Measurements from ENCODE around the gene DNTT. TPM values are rescaled to one million over a fixed set of nuclear protein-coding genes. Genes with fewer than 3 reads are reported as not detected.
"Not testable (repeated sequence)": the region's sequence is repeated elsewhere in the genome, so short reads cannot be mapped to it uniquely, and the experiment has no call there.

Gene DNTT
- total RNA-seq, 1 donor from 2014 or later = not detected

GRCh38 chr10:96305019-96305418, 785 bp downstream of the DNTT start:
- no peak for DNase-seq (ENCODE audit: low spot score)
- H3K36me3 Mint-ChIP-seq (ENCODE audit: low read depth, unreplicated experiment) = no peaks in the 10 kb centered on the region
- peaks cover 3% of the 10 kb centered on the region for H3K9me3 Mint-ChIP-seq (ENCODE audit: unreplicated experiment)
- peaks cover 2% of the 10 kb centered on the region for H3K27me3 Mint-ChIP-seq (ENCODE audit: unreplicated experiment)
- TF ChIP-seq CTCF (IDR thresholded peaks at IDR 0.05; ENCODE audit: unreplicated experiment) = no peak
- peaks cover 26% of the 10 kb centered on the region for H3K4me1 Mint-ChIP-seq (ENCODE audit: unreplicated experiment)
- no peak overlapping the region for H3K4me3 Mint-ChIP-seq (ENCODE audit: unreplicated experiment)
- no peak overlapping the region for H3K27ac Mint-ChIP-seq (ENCODE audit: unreplicated experiment)

- Mint-ChIP-seq H3K4me1 (ENCODE audit: unreplicated experiment) (peaks cover 29% of the 10 kb centered on the region), H3K9me3 (ENCODE audit: unreplicated experiment) (peaks cover 3% of the 10 kb centered on the region), H3K27ac (ENCODE audit: unreplicated experiment) (no peak overlapping the region), H3K36me3 (ENCODE audit: low read depth, unreplicated experiment) (no peaks in the 10 kb centered on the region), H3K4me3 (ENCODE audit: unreplicated experiment) (no peak overlapping the region), H3K27me3 (ENCODE audit: unreplicated experiment) (peaks cover 2% of the 10 kb centered on the region)
- no peak for DNase-seq (ENCODE audit: low spot score)
- no peak for TF ChIP-seq CTCF (IDR thresholded peaks at IDR 0.05; ENCODE audit: unreplicated experiment)
These were observed 2.3 kb downstream of the DNTT start for GRCh38 chr10:96306516-96306915.

GRCh38 chr10:96308854-96309253, 4.6 kb downstream of the DNTT start:
- not testable (repeated sequence) for H3K27ac Mint-ChIP-seq (ENCODE audit: unreplicated experiment); H3K27me3 Mint-ChIP-seq (ENCODE audit: unreplicated experiment); H3K36me3 Mint-ChIP-seq (ENCODE audit: low read depth, unreplicated experiment); H3K4me3 Mint-ChIP-seq (ENCODE audit: unreplicated experiment); H3K9me3 Mint-ChIP-seq (ENCODE audit: unreplicated experiment); DNase-seq (ENCODE audit: low spot score)
- peaks cover 28% of the 10 kb centered on the region for H3K4me1 Mint-ChIP-seq (ENCODE audit: unreplicated experiment)

- H3K9me3 Mint-ChIP-seq (ENCODE audit: unreplicated experiment) = peaks cover 3% of the 10 kb centered on the region
- no peaks in the 10 kb centered on the region for H3K36me3 Mint-ChIP-seq (ENCODE audit: low read depth, unreplicated experiment)
- H3K4me3 Mint-ChIP-seq (ENCODE audit: unreplicated experiment) = no peak overlapping the region
- peaks cover 2% of the 10 kb centered on the region for H3K27me3 Mint-ChIP-seq (ENCODE audit: unreplicated experiment)
- H3K27ac Mint-ChIP-seq (ENCODE audit: unreplicated experiment) = no peak overlapping the region
- TF ChIP-seq CTCF (IDR thresholded peaks at IDR 0.05; ENCODE audit: unreplicated experiment) = no peak
- peaks cover 28% of the 10 kb centered on the region for H3K4me1 Mint-ChIP-seq (ENCODE audit: unreplicated experiment)
- no peak for DNase-seq (ENCODE audit: low spot score)
These were observed 5.5 kb downstream of the DNTT start for GRCh38 chr10:96309628-96310320.

- H3K9me3 Mint-ChIP-seq (ENCODE audit: unreplicated experiment) = peaks cover 3% of the 10 kb centered on the region
- H3K27me3 Mint-ChIP-seq (ENCODE audit: unreplicated experiment) = peaks cover 2% of the 10 kb centered on the region
- DNase-seq (ENCODE audit: low spot score) = no peak
- H3K4me3 Mint-ChIP-seq (ENCODE audit: unreplicated experiment) = no peak overlapping the region
- H3K27ac Mint-ChIP-seq (ENCODE audit: unreplicated experiment) = no peak overlapping the region
- H3K36me3 Mint-ChIP-seq (ENCODE audit: low read depth, unreplicated experiment) = no peaks in the 10 kb centered on the region
- no peak for TF ChIP-seq CTCF (IDR thresholded peaks at IDR 0.05; ENCODE audit: unreplicated experiment)
- H3K4me1 Mint-ChIP-seq (ENCODE audit: unreplicated experiment) = peaks cover 28% of the 10 kb centered on the region
These were observed 6.1 kb downstream of the DNTT start for GRCh38 chr10:96310321-96310669.

Measured in endothelial cell (in vitro differentiated cells).